GM12873 (cell line): Measurements from ENCODE around the gene CNTN5.

Source experiments
- TF ChIP-seq, protein P1 (sequence below): IDR thresholded peaks from 2 replicates; pipeline ENCODE4 v1.5.1; 2012; ENCODE audit warnings: low read depth, mild to moderate bottlenecking, moderate library complexity, low read length, control low read depth; ENCODE audit not compliant: insufficient read depth; ENCODE audit errors: missing control alignments

CNTN5 gene

DNA sequence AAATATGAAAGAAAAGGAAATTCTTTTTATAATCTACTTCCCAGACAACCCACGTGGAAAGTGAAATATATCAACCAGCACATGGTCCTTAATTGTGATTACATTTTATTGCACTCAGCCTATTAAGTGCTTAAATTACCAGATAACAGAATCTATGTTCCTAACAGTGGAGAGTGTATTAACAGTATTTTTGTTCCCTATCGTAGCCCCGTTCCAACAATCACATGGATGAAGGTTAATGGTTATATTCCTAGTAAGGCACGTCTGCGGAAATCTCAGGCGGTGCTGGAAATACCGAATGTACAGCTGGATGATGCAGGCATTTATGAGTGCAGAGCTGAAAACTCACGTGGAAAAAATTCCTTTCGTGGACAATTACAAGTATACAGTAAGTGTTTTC, 1040.3 kb downstream of the CNTN5 start:
- TF ChIP-seq, protein P1, sequence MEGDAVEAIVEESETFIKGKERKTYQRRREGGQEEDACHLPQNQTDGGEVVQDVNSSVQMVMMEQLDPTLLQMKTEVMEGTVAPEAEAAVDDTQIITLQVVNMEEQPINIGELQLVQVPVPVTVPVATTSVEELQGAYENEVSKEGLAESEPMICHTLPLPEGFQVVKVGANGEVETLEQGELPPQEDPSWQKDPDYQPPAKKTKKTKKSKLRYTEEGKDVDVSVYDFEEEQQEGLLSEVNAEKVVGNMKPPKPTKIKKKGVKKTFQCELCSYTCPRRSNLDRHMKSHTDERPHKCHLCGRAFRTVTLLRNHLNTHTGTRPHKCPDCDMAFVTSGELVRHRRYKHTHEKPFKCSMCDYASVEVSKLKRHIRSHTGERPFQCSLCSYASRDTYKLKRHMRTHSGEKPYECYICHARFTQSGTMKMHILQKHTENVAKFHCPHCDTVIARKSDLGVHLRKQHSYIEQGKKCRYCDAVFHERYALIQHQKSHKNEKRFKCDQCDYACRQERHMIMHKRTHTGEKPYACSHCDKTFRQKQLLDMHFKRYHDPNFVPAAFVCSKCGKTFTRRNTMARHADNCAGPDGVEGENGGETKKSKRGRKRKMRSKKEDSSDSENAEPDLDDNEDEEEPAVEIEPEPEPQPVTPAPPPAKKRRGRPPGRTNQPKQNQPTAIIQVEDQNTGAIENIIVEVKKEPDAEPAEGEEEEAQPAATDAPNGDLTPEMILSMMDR: no peak

DNA sequence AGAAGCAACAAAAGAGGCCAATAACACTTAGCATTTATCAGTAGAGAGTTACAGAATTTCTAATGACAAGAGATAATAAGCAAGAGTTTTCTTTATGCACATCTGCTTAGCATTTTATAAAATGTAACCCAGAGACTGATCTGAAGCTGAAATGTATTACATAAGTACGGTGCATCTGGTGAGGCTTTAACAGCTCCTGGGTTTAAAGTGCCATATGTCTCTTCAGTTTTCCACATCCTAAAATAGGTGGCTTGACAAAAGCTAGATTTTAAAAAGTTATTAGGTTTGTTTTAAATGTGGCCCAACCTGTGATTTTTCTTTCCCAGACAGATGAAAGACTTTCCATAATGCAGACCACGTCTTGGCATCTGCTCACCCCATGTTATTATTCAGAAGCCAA, 1045.7 kb downstream of the CNTN5 start:
- TF ChIP-seq, protein P1: no peak

DNA sequence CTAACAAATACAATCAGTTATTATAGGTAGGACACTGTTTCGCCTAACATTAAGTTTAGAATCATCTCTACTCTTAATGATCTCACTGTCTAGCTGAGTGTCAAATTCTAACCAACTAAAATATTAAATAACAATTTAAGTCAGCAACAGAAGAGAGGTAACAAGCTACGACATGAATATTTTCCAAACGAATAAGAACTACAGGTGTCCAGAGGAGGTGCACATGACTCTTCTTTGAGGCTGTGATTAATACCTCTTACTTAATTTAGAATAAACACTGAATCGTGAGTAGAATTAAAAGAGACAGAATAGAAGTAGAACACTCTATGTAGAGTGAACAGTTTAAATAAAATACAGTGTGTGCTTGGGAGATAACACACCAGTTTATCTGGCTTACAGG, 1047.4 kb downstream of the CNTN5 start:
- TF ChIP-seq, protein P1: no peak

DNA sequence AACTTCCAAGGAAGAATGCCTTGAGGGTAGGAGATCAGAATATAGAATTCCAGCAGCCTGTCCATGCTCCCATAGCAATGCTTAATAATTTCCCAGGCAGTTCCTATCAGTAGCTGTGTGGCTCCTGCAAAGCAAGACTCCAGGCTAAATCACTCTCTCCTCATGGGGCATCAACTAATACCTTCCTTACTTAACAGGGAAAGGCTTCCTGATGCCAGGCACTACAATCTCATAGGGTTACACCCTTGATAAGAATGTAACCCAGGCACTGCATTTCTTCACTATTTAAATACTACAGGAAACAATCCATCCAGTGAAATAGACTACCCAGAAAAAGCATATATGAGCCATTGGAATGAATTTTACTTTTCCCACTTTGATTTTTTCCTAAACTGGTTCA, 1051.4 kb downstream of the CNTN5 start:
- TF ChIP-seq, protein P1: no peak

DNA sequence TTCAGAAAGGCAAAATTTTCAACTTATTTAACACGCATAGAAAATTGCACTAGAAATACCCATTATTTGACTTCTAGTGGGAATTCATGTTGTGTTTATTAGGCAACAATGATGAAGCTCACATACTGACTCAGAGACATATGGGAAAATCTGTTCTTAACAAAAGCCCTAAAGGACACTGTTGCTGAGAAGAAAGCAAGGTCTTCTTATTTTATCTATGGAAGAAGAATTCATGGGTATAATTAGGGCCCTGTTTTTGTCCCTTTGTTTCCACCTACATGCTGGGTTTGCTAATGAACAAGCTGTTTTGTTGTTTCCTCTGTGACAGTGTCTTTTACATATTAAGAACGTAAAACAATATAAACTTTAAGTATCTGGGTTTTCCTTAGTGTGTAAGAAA, 1059.6 kb downstream of the CNTN5 start:
- TF ChIP-seq, protein P1: no peak

DNA sequence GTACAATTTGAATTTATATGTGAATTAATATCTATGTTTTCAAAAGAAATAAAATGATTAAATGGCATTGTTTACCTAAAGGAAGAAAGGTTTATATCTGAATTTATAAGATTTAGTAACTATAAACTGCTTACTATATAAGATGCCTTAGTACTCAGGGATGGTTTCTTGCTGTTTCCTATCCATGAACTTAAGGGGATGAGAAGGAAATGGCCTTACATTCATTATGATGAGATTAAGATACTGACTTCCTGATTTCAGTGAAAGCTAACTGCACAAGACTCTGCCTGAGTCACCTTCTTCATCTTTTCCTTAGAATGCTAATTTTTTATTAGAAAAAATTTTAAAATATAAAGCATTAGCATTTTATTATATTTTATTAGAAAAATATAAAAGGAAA, 1060.1 kb downstream of the CNTN5 start:
- TF ChIP-seq, protein P1: no peak

DNA sequence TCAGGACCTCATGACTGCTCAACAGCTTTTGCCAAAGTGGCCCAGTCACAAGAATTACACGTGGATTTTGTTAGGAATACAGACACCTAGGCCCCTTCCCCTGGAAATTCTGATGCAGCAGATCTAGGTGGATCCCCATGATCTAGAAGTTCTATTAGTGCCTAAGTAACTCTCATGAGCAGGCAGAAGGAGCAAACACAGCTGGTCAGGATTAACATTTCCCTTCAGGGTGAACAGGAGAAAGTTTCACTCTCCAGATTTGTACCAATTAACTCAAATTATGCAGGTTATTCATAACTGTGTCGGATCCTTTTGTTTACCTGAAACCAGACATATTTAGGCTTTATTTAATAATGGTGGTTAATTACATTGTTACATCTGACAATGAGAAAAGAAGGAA, 1072.9 kb downstream of the CNTN5 start:
- TF ChIP-seq, protein P1: no peak
